Measurements from ENCODE around the gene NLN.

Gene NLN

GRCh38 chr5:65702036-65702435, 20.0 kb upstream of the NLN start:
- Histone ChIP-seq H3K27me3 (ENCODE audit: insufficient read depth, low read length, poor library complexity, severe bottlenecking) (no peaks in the 10 kb centered on the region), H3K9me3 (ENCODE audit: insufficient read depth, low read depth, low read length) (no peaks in the 10 kb centered on the region), H3K36me3 (ENCODE audit: insufficient read depth, low read length) (0 out of 2 replicates have a peak, but pooled peaks cover 5% of the 10 kb centered on the region), H4K20me1 (ENCODE audit: insufficient read depth, low read length, poor library complexity, severe bottlenecking) (no peaks in the 10 kb centered on the region), H3K4me3 (ENCODE audit: low read length, poor library complexity, severe bottlenecking) (no peak overlapping the region), H2AFZ (ENCODE audit: low read length) (no peak overlapping the region), H3K79me2 (ENCODE audit: insufficient read depth, low read length) (no peaks in the 10 kb centered on the region), H3K9me2 (replicated peaks; ENCODE audit: low read depth, low read length) (no peaks in the 10 kb centered on the region), H3K4me1 (ENCODE audit: insufficient read depth, low read length, poor library complexity, severe bottlenecking) (peaks cover 11% of the 10 kb centered on the region), H3K9ac (ENCODE audit: low read depth, low read length, poor library complexity, severe bottlenecking) (no peak overlapping the region), H3K4me2 (ENCODE audit: low read depth, low read length, poor library complexity, severe bottlenecking) (no peak overlapping the region), H3F3A (ENCODE audit: low read depth) (no peaks in the 10 kb centered on the region)
- TF ChIP-seq, protein P1, sequence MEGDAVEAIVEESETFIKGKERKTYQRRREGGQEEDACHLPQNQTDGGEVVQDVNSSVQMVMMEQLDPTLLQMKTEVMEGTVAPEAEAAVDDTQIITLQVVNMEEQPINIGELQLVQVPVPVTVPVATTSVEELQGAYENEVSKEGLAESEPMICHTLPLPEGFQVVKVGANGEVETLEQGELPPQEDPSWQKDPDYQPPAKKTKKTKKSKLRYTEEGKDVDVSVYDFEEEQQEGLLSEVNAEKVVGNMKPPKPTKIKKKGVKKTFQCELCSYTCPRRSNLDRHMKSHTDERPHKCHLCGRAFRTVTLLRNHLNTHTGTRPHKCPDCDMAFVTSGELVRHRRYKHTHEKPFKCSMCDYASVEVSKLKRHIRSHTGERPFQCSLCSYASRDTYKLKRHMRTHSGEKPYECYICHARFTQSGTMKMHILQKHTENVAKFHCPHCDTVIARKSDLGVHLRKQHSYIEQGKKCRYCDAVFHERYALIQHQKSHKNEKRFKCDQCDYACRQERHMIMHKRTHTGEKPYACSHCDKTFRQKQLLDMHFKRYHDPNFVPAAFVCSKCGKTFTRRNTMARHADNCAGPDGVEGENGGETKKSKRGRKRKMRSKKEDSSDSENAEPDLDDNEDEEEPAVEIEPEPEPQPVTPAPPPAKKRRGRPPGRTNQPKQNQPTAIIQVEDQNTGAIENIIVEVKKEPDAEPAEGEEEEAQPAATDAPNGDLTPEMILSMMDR (conservative IDR thresholded peaks at IDR 0.05; ENCODE audit: low read length) = no peak
- no peak for TF ChIP-seq EZH2phosphoT487 (IDR thresholded peaks at IDR 0.05; ENCODE audit: borderline replicate concordance)

GRCh38 chr5:65704621-65705239, 17.3 kb upstream of the NLN start:
- Histone ChIP-seq H3K4me3 (ENCODE audit: low read length, poor library complexity, severe bottlenecking) (no peak overlapping the region), H3K27me3 (ENCODE audit: insufficient read depth, low read length, poor library complexity, severe bottlenecking) (no peaks in the 10 kb centered on the region), H3K4me2 (ENCODE audit: low read depth, low read length, poor library complexity, severe bottlenecking) (no peak overlapping the region), H3K4me1 (ENCODE audit: insufficient read depth, low read length, poor library complexity, severe bottlenecking) (no peaks in the 10 kb centered on the region), H3K9me2 (replicated peaks; ENCODE audit: low read depth, low read length) (no peaks in the 10 kb centered on the region), H3F3A (ENCODE audit: low read depth) (no peaks in the 10 kb centered on the region), H4K20me1 (ENCODE audit: insufficient read depth, low read length, poor library complexity, severe bottlenecking) (no peaks in the 10 kb centered on the region), H3K36me3 (ENCODE audit: insufficient read depth, low read length) (0 out of 2 replicates have a peak, but pooled peaks cover 5% of the 10 kb centered on the region), H3K9me3 (ENCODE audit: insufficient read depth, low read depth, low read length) (no peaks in the 10 kb centered on the region), H3K79me2 (ENCODE audit: insufficient read depth, low read length) (no peaks in the 10 kb centered on the region), H2AFZ (ENCODE audit: low read length) (no peak overlapping the region), H3K9ac (ENCODE audit: low read depth, low read length, poor library complexity, severe bottlenecking) (no peak overlapping the region)
- TF ChIP-seq, protein P1 (conservative IDR thresholded peaks at IDR 0.05; ENCODE audit: low read length) = no peak
- no peak for TF ChIP-seq EZH2phosphoT487 (IDR thresholded peaks at IDR 0.05; ENCODE audit: borderline replicate concordance)

DNA sequence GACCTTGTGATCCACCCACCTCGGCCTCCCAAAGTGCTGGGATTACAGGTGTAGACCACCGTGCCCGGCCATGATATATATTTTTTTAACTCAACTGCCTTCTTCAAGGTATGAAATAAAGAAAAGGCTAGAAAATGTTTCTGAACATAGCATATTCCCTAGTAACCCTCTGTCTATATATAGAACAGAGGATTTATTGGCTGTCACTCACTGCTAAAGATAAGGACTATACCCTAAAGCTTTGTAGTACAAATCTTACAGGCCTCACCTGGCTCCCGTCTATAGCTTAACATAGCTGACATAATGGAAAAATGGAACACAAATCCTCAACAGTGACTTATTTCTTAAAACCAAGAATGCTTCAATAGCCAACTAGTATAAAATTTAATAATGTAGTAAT, 14.3 kb upstream of the NLN start:
- H3K9ac ChIP-seq (ENCODE audit: low read depth, low read length, poor library complexity, severe bottlenecking) = no peak overlapping the region
- no peaks in the 10 kb centered on the region for H3K9me2 ChIP-seq (replicated peaks; ENCODE audit: low read depth, low read length)
- no peaks in the 10 kb centered on the region for H4K20me1 ChIP-seq (ENCODE audit: insufficient read depth, low read length, poor library complexity, severe bottlenecking)
- no peaks in the 10 kb centered on the region for H3K27me3 ChIP-seq (ENCODE audit: insufficient read depth, low read length, poor library complexity, severe bottlenecking)
- H3K4me1 ChIP-seq (ENCODE audit: insufficient read depth, low read length, poor library complexity, severe bottlenecking) = no peaks in the 10 kb centered on the region
- no peaks in the 10 kb centered on the region for H3K79me2 ChIP-seq (ENCODE audit: insufficient read depth, low read length)
- TF ChIP-seq, protein P1 (conservative IDR thresholded peaks at IDR 0.05; ENCODE audit: low read length) = no peak
- TF ChIP-seq EZH2phosphoT487 (IDR thresholded peaks at IDR 0.05; ENCODE audit: borderline replicate concordance) = no peak
- no peaks in the 10 kb centered on the region for H3F3A ChIP-seq (ENCODE audit: low read depth)
- H3K36me3 ChIP-seq (ENCODE audit: insufficient read depth, low read length) = 0 out of 2 replicates have a peak, but pooled peaks cover 5% of the 10 kb centered on the region
- H3K4me2 ChIP-seq (ENCODE audit: low read depth, low read length, poor library complexity, severe bottlenecking) = no peak overlapping the region
- H3K9me3 ChIP-seq (ENCODE audit: insufficient read depth, low read depth, low read length) = no peaks in the 10 kb centered on the region
- H2AFZ ChIP-seq (ENCODE audit: low read length) = no peak overlapping the region
- H3K4me3 ChIP-seq (ENCODE audit: low read length, poor library complexity, severe bottlenecking) = no peak overlapping the region
